Coronary artery (tissue), 2 donors: ENCODE measurements around the gene GLP1R.

Experiments used
- DNase-seq: peaks from one replicate; pipeline ENCODE4 v3.0.0-alpha.2; 2017; ENCODE audit warnings: low spot score
- H3K27ac ChIP-seq, 2 donors: fragments of 200-600 bp; sonication (generic); one replicate each; pipeline ENCODE4 v1.5.1; 2016 to 2019
- H3K4me3 ChIP-seq: fragments of 200-600 bp; sonication (generic); 2 replicates; pipeline ENCODE4 v1.5.1; 2016; ENCODE audit warnings: mild to moderate bottlenecking, moderate library complexity
- TF ChIP-seq, protein P1 (sequence below): fragments of 200-600 bp; sonication (generic); IDR thresholded peaks from one replicate; pipeline ENCODE4 v1.5.1; 2019; ENCODE audit warnings: antibody characterized with exemption

GLP1R gene

DNA sequence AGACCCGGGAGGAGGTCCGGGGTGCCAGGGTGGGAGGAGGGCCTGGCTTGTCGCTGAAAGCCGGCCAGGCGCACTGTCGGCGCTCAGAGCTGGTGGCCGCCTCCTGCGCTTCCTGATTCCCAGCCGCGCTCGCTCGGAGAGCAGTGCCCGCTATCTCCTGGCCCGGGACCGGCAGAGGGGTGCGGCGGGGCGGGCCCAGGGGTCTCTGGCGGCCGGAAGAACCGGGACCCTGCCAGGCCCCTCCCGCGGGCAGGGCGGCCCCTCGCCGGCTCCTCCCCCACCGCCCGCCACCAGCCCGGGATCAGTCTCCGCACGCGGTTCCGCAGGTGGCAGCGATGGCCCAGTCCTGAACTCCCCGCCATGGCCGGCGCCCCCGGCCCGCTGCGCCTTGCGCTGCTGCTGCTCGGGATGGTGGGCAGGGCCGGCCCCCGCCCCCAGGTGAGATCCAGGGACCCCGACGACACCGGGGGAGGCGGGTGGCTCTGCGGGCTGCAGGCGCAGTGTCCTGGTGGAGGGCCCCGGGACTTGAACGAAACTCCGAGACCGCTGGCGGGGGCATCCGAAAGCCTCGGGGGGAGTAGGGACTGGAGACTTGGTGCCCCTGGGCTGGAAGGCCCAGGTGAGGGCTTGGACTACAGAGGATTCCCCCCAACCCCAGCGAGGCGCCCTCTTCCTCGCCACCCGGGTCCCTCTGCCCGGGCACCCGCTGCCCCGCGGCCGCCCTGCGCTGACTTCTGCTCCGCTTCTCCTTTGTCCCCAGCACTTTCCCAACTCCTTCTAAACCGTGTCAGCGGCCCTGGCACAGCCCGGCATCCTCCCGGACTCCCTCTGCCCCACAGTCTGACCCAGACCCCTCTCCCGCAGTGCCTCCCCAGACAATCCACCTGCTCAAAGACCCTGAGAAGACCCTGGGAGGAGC lies at the start of gene GLP1R:
GLP1R (plus strand) TSS at position 301 of the 919 bp plus-strand sequence; CDS start at position 361, 60 bp downstream.
- Histone ChIP-seq H3K27ac (no peak within 1 kb of the TSS), H3K4me3 (peak within 1 kb of the TSS; percentile 63)
- TF ChIP-seq, protein P1, sequence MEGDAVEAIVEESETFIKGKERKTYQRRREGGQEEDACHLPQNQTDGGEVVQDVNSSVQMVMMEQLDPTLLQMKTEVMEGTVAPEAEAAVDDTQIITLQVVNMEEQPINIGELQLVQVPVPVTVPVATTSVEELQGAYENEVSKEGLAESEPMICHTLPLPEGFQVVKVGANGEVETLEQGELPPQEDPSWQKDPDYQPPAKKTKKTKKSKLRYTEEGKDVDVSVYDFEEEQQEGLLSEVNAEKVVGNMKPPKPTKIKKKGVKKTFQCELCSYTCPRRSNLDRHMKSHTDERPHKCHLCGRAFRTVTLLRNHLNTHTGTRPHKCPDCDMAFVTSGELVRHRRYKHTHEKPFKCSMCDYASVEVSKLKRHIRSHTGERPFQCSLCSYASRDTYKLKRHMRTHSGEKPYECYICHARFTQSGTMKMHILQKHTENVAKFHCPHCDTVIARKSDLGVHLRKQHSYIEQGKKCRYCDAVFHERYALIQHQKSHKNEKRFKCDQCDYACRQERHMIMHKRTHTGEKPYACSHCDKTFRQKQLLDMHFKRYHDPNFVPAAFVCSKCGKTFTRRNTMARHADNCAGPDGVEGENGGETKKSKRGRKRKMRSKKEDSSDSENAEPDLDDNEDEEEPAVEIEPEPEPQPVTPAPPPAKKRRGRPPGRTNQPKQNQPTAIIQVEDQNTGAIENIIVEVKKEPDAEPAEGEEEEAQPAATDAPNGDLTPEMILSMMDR, result no peak
- DNase-seq, result peak; percentile 62

DNA sequence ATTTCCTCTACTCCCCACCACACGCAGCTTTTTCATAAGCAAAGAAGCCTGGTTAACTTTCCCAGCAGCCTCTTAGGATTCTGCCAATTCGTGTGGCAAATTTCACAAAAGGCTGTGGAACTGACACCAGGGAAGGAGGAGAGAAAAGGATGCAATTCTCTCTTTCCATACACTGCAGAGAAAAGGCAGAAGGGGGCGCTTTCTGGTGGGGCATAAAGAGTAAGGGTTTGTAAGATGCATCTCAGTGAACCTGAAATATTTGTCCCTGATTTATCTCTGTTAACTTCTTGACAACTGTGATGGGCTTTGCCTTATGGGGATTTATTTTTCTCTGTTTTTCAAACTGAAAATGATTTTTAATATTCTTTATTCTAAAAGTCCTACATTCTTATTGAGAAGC lies 45.5 kb upstream of the GLP1R start:
- H3K27ac ChIP-seq, result no peak overlapping the region
- DNase-seq, result no peak
- TF ChIP-seq, protein P1, result no peak
- no peak overlapping the region for H3K4me3 ChIP-seq

DNA sequence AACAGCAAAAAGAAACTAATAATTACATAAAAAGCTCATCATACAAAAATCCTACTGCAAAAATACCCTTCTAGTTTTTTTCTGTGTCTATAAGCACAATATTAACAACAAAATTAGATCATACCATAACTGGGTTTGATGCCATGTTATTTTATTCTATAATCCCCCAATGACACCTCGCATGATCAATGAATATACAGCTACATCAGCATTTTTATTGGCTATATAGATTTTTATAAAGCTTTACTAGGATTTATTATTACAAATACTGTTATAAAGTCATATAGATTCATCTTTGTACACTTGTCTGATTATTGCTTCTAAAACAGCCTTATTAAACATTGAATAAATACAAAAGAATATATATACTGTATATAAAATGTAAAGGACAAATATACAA lies 45.1 kb upstream of the GLP1R start:
- Histone ChIP-seq H3K4me3 (no peak overlapping the region), H3K27ac (no peak overlapping the region)
- TF ChIP-seq, protein P1, result no peak
- no peak for DNase-seq

DNA sequence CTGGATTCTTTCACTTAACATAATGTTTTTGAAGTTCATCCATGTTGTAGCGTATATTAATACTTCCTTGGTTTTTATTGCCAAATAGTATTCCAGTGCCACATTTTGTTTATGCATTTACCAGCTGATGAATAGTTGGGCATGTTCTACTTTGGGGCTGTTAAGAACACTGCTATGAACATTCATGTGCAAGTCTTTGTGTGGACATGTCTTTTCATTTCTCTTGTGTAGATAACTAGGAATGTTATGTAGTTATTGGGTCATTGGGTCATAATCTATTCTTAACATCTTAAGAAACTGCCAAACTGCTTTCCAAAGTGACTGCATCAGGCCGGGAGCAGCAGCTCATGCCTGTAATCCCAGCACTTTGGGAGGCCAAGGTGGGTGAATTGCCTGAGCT lies 43.8 kb upstream of the GLP1R start:
- H3K27ac ChIP-seq, result no peak overlapping the region
- TF ChIP-seq, protein P1, result no peak
- no peak for DNase-seq
- H3K4me3 ChIP-seq, result no peak overlapping the region

DNA sequence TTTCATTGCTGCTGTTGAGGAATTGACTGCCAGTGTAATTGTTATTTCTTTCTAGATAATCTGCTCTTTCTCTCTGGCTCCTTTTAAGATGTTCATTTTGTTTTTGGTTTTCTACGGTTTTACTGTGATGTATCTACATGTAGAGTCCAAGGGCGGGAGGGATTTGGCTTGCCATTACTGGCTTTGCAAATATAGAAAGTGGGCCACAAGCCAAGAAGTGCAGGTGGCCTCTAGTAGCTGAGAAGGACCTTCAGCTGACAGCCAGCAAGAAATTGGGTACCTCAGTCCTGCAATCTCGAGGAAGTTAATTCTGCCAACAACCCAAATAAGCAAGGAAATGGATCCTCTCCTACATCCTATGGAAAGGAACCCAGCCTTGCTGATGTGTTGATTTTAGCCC lies 42.8 kb upstream of the GLP1R start:
- Histone ChIP-seq H3K27ac (no peak overlapping the region), H3K4me3 (no peak overlapping the region)
- TF ChIP-seq, protein P1, result no peak
- DNase-seq, result no peak

DNA sequence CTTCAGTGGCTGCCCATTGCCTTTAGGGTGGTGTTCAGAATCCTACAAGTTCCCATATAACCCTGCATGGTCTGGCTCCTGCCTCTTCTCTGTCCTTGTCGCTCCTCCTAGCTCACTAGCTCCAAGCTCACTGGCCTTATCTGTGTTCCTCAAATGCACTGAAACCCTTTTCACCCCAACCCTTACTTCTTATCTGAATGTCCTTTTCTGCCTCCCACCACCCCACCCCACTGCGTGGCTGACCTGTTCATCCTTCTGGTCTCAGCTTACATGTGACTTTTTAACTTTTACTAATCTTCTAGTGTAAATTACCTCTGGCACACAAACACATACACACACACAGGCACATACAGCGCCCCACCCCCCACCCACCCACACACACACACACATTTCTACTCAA lies 41.0 kb upstream of the GLP1R start:
- no peak for DNase-seq

More for the DNA sequence above, 41.0 kb upstream of the GLP1R start:
- Histone ChIP-seq H3K4me3 (no peak overlapping the region), H3K27ac (no peak overlapping the region)
- TF ChIP-seq, protein P1, result no peak
